Endothelial cell of umbilical vein (primary cell): ENCODE data around the gene INTS12.
"Not testable (repeated sequence)": the region's sequence is repeated elsewhere in the genome, so short reads cannot be mapped to it uniquely, and the experiment has no call there.

ENCODE experiments used
- EZH2 ChIP-seq: IDR thresholded peaks from 2 replicates; pipeline ENCODE4 v1.6.1; 2012; ENCODE audit warnings: borderline replicate concordance, low read depth, mild to moderate bottlenecking, moderate library complexity, low read length, inconsistent platforms; ENCODE audit not compliant: severe bottlenecking
- JUN ChIP-seq: IDR thresholded peaks from 2 replicates; pipeline ENCODE4 v1.6.1; 2011; ENCODE audit warnings: borderline replicate concordance, low read depth; ENCODE audit not compliant: insufficient read length, insufficient read depth
- POLR2A ChIP-seq: IDR thresholded peaks from 2 replicates; pipeline ENCODE4 v1.6.1; 2012; ENCODE audit warnings: low read depth, mild to moderate bottlenecking, control low read depth, low read length
- POLR2AphosphoS5 ChIP-seq: IDR thresholded peaks from 2 replicates; pipeline ENCODE4 v1.6.1; 2012; ENCODE audit warnings: low read depth, mild to moderate bottlenecking, control low read depth, low read length, moderate library complexity; ENCODE audit not compliant: insufficient read depth
- TF ChIP-seq, protein P1 (sequence below), 2 donors: IDR thresholded peaks; 1 replicate in 1 of 2; 2 replicates in 1 of 2; pipeline ENCODE4 v1.5.1; 2011; ENCODE audit warnings: low read length in 2 of 2, mild to moderate bottlenecking in 2 of 2, moderate library complexity in 2 of 2, control low read depth in 1 of 2, inconsistent platforms in 1 of 2, low read depth in 1 of 2; ENCODE audit not compliant: insufficient read depth in 1 of 2; ENCODE audit errors: extremely low read depth in 1 of 2
- TF ChIP-seq, protein P2 (sequence below): IDR thresholded peaks from 2 replicates; pipeline ENCODE4 v1.6.1; 2011; ENCODE audit not compliant: insufficient read depth, insufficient read length

DNA sequence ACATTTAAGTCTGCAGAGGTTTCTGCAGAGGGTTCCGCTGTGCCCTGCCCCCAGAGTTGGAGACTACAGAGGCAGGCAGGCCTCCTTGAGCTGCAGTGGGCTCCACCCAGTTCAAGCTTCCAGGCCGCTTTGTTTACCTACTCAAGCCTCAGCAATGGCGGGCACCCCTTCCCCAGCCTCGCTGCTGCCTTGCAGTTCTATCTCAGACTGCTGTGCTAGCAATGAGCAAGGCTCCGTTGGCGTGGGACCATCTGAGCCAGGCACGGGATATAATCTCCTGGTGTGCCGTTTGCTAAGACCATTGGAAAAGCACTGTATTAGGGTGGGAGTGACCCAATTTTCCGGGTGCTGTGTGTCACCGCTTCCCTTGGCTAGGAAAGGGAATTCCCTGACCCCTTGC is 26.7 kb upstream of the INTS12 start:
- not testable (repeated sequence) for TF ChIP-seq POLR2A, POLR2AphosphoS5, JUN, EZH2
- TF ChIP-seq, protein P1, sequence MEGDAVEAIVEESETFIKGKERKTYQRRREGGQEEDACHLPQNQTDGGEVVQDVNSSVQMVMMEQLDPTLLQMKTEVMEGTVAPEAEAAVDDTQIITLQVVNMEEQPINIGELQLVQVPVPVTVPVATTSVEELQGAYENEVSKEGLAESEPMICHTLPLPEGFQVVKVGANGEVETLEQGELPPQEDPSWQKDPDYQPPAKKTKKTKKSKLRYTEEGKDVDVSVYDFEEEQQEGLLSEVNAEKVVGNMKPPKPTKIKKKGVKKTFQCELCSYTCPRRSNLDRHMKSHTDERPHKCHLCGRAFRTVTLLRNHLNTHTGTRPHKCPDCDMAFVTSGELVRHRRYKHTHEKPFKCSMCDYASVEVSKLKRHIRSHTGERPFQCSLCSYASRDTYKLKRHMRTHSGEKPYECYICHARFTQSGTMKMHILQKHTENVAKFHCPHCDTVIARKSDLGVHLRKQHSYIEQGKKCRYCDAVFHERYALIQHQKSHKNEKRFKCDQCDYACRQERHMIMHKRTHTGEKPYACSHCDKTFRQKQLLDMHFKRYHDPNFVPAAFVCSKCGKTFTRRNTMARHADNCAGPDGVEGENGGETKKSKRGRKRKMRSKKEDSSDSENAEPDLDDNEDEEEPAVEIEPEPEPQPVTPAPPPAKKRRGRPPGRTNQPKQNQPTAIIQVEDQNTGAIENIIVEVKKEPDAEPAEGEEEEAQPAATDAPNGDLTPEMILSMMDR (IDR thresholded peaks at IDR 0.05; ENCODE audit: extremely low read depth in 1 of 2, insufficient read depth in 1 of 2, low read depth in 1 of 2, low read length in 2 of 2): not testable (repeated sequence)
- TF ChIP-seq, protein P2, sequence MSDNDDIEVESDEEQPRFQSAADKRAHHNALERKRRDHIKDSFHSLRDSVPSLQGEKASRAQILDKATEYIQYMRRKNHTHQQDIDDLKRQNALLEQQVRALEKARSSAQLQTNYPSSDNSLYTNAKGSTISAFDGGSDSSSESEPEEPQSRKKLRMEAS: not testable (repeated sequence)
